ENCODE data around the gene MMP25. TPM values are rescaled to one million over a fixed set of nuclear protein-coding genes. Genes with fewer than 3 reads are reported as not detected.
"Not testable (repeated sequence)": the region's sequence is repeated elsewhere in the genome, so short reads cannot be mapped to it uniquely, and the experiment has no call there.

Gene MMP25
- total RNA-seq, 1 donor from 2014 or later = 3.0 TPM

DNA sequence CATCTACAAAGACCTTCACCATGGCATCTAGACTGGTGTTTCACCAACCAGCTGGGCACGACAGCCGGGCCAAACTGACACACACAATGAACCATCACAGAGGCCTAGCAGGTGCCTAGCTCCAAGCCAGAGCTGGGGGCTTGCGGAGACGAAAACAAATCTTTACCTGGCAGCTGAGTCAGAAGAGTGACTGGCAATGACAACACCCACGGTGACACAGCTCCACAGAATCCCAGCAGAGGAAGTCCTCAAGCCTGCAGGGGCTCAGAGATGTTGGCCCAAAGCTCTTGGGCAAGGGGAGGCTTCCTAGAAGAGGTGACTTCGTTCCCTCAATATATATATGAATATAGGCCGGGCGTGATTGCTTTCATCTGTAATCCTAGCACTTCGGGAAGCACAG, 5.1 kb downstream of the MMP25 start:
- DNase-seq (ENCODE audit: low spot score) = no peak
- intact Hi-C loops (cut with DNase I) = no loop called here

- intact Hi-C loops (cut with DNase I); DNase-seq (ENCODE audit: low spot score): not testable (repeated sequence)
These were observed 6.4 kb downstream of the MMP25 start for GRCh38 chr16:3052571-3053329.

- intact Hi-C loops (cut with DNase I); DNase-seq (ENCODE audit: low spot score): not testable (repeated sequence)
These were observed 7.0 kb downstream of the MMP25 start for GRCh38 chr16:3053330-3053710.

- peak; percentile 86 for DNase-seq (ENCODE audit: low spot score)
- intact Hi-C loops (cut with DNase I) = loop anchor here (5.0 kb wide), 1 partner anchor 112 kb away; no protein-coding TSS in a partner anchor
These were observed 8.8 kb downstream of the MMP25 start for GRCh38 chr16:3054965-3055733.

GRCh38 chr16:3055734-3056115, 9.4 kb downstream of the MMP25 start:
- not testable (repeated sequence) for DNase-seq (ENCODE audit: low spot score)

GRCh38 chr16:3056336-3057180, 10.2 kb downstream of the MMP25 start:
- no peak for DNase-seq (ENCODE audit: low spot score)
- intact Hi-C loops (cut with DNase I) = loop anchor here (5.0 kb wide), 1 partner anchor 111 kb away; no protein-coding TSS in a partner anchor

More at GRCh38 chr16:3055734-3056115, 9.4 kb downstream of the MMP25 start:
- intact Hi-C loops (cut with DNase I) = loop anchor here (5.0 kb wide), 1 partner anchor 112 kb away; no protein-coding TSS in a partner anchor

GRCh38 chr16:3057181-3058138, 11.1 kb downstream of the MMP25 start:
- no peak for DNase-seq (ENCODE audit: low spot score)
- intact Hi-C loops (cut with DNase I) = loop anchor here (2.0 to 5.0 kb wide), 2 partner anchors 71 to 110 kb away; no protein-coding TSS in a partner anchor

DNA sequence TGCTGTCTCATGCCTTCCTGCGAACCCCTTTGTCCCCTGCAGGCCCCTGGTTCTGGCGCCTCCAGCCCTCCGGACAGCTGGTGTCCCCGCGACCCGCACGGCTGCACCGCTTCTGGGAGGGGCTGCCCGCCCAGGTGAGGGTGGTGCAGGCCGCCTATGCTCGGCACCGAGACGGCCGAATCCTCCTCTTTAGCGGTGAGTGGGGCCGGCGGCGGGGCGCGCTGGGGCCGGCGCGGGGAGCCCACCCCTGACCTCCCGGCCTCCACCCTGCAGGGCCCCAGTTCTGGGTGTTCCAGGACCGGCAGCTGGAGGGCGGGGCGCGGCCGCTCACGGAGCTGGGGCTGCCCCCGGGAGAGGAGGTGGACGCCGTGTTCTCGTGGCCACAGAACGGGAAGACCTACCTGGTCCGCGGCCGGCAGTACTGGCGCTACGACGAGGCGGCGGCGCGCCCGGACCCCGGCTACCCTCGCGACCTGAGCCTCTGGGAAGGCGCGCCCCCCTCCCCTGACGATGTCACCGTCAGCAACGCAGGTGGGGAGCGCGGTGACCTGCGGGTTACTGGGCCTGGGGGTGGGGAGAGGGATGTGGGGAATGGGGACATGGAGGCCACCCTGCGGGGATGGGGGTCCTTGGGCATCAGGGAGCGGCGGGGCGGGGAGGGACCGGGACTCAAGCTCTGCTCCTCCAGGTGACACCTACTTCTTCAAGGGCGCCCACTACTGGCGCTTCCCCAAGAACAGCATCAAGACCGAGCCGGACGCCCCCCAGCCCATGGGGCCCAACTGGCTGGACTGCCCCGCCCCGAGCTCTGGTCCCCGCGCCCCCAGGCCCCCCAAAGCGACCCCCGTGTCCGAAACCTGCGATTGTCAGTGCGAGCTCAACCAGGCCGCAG, 12.0 kb downstream of the MMP25 start:
- peak; percentile 86 for DNase-seq (ENCODE audit: low spot score)
- intact Hi-C loops (cut with DNase I) = loop anchor here (2.0 to 5.0 kb wide), 2 partner anchors 70 to 109 kb away; no protein-coding TSS in a partner anchor

DNA sequence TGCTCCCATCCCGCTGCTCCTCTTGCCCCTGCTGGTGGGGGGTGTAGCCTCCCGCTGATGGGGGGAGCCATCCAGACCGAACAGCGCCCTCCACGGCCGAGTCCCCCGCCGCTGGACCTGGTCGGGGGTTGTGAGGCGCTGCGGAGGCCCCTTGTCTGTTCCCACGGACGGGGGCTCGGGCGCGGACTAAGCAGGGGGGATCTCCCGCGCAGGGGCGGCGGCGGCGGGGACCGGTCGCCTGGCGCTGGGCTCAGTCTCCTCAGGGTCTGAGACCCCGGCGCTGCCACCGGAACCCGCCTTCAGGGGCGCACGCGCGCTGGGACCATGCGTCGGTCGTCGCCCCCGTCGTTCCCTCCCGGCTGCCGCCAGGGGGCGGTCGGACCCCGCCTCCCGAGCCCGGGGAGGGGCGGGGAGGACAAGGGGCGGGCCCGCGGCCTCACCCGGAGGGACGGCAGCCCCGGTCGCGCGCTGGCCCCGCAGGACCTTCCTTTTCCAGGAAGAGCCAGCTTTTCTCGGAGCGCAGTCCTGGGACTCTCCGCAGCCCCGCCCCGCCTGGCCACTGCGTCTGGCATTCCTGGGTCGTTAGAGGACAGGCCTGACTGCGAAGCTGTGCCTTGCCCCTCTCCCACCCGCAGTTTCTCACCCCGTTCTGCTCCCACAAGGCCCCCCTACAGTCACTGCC, 12.8 kb downstream of the MMP25 start:
- intact Hi-C loops (cut with DNase I) = loop anchor here (2.0 to 5.0 kb wide), 2 partner anchors 70 to 108 kb away; no protein-coding TSS in a partner anchor

GRCh38 chr16:3059723-3060242, 13.4 kb downstream of the MMP25 start:
- DNase-seq (ENCODE audit: low spot score) = no peak
- intact Hi-C loops (cut with DNase I) = loop anchor here (2.0 to 5.0 kb wide), 3 partner anchors 38 to 108 kb away; partner anchors contain the start of gene ZSCAN10

More for the DNA sequence above, 12.8 kb downstream of the MMP25 start:
- DNase-seq (ENCODE audit: low spot score) = peak; percentile 95

DNA sequence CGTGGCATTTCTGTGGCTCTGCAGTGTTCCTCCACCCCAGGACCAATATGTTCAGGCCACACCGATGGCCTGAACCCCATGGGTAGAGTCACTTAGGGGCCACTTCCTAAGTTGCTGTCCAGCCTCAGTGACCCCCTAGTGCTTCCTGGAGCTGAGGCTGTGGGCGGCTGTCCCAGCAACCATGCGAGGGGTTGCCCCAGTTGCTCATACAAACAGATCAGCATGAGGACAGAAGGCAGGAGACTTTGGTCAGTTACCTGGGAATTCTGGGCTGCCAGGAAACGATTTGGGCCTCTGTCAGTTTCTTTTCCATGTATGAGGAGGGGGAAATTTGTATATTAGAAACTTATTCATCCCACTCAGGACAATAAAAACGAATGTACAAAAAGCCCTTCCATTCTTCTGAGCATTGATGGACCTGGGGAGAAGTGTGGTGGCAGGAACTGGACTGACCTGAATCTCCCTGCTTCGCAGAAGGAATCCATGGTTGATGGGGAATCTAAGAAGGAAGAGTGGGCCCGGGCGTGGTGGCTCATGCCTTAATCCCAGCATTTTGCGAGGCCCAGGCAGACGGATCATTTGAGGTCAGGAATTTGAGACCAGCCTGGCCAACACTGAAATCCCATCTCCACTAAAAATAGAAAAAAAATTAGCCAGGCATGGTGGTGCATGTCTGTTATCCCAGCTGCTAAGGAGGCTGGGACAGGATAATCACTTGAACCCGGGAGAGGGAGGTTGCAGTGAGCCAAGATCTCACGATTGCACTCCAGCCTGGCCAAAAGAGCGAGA, 14.2 kb downstream of the MMP25 start:
- DNase-seq (ENCODE audit: low spot score) = no peak
- intact Hi-C loops (cut with DNase I) = loop anchor here (5.0 kb wide), 1 partner anchor 37 kb away; the partner anchor contains the start of gene ZSCAN10

DNA sequence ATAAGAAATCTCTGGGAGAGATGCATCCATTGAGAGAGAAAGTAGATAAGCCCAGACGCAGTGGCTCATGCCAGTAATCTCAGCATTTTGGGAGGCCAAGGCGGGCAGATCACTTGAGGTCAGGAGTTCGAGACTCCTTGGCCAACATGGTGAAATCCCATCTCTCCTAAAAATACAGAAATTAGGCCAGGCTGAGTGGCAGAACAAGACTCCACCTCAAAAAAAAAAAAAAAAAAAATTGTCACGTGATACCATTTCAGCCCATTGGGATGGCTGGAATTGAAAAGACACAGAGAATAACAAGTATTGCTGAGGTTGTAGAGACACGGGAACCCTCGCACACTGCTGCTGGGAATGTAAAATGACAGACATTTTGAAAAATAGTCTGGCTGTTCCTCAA, 16.2 kb downstream of the MMP25 start:
- intact Hi-C loops (cut with DNase I) = loop anchor here (5.0 kb wide), 1 partner anchor 35 kb away; the partner anchor contains the start of gene ZSCAN10
- DNase-seq (ENCODE audit: low spot score) = no peak

- no peak for DNase-seq (ENCODE audit: low spot score)
- intact Hi-C loops (cut with DNase I) = loop anchor here (5.0 kb wide), 1 partner anchor 33 kb away; the partner anchor contains the start of gene ZSCAN10
These were observed 17.4 kb downstream of the MMP25 start for GRCh38 chr16:3063625-3064386.

- intact Hi-C loops (cut with DNase I) = no loop called here
- DNase-seq (ENCODE audit: low spot score) = peak; percentile 86
These were observed 18.8 kb downstream of the MMP25 start, which contains the start of gene IL32 for GRCh38 chr16:3065069-3065741. Gene IL32 (plus strand): TSS chr16:3065640. CDS start chr16:3065812, 172 bp downstream.
